ENCODE data around the gene NAV3.

GRCh38 chr12:77946541-77947061 lies 115.9 kb downstream of the NAV3 start:
- TF ChIP-seq CTCF (IDR thresholded peaks at IDR 0.05; ENCODE audit: low read depth, low read length) (no peak), EZH2phosphoT487 (IDR thresholded peaks at IDR 0.05; ENCODE audit: low read depth) (no peak)

Data from OCI-LY3 (cell line).